DMS 273 treated with DMSO at 0.1 percent for 48 hours (cell line): ENCODE data around the gene MSI1.

ENCODE experiments used
- DNase-seq: peaks from one replicate; lab custom pipeline; 2025; lab: John Stamatoyannopoulos, UW

The MSI1 gene

DNA sequence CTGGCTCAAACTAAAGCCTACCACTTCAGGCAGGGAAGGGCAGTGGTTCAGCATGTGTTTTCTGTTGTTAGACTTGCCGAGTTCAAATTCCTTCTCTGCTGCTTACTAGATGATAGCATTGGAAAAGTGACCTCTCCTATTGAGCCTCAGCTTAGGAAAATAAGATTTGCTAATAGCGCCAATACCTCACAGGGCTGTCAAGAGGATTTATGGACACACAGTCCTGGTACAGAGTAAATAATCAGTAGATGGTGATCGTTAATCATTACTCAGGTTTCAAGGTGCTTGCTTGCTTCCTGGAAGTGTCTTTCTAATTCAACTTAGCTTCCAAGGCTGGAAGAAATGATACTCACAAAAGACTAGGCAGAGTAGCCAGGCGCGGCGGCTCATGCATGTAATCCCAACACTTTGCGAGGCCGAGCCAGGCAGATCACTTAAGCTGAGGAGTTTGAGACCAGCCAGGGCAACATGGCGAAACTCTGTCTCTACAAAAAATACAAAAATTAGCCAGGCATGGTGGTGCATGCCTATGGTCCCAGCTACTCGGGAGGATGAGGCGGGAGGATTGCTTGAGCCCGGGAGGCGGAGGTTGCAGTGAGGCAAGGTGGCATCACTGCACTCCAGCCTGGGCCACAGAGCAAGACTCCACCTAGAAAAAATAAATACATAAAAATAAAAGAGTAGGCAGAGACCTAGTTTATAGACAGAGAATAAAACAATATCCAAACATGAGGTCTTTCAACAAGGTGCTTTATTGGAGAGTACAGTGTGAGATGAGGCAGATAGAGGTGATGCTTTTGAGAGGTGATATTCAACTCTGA, 47.4 kb downstream of the MSI1 start:
- DNase-seq = no peak

DNA sequence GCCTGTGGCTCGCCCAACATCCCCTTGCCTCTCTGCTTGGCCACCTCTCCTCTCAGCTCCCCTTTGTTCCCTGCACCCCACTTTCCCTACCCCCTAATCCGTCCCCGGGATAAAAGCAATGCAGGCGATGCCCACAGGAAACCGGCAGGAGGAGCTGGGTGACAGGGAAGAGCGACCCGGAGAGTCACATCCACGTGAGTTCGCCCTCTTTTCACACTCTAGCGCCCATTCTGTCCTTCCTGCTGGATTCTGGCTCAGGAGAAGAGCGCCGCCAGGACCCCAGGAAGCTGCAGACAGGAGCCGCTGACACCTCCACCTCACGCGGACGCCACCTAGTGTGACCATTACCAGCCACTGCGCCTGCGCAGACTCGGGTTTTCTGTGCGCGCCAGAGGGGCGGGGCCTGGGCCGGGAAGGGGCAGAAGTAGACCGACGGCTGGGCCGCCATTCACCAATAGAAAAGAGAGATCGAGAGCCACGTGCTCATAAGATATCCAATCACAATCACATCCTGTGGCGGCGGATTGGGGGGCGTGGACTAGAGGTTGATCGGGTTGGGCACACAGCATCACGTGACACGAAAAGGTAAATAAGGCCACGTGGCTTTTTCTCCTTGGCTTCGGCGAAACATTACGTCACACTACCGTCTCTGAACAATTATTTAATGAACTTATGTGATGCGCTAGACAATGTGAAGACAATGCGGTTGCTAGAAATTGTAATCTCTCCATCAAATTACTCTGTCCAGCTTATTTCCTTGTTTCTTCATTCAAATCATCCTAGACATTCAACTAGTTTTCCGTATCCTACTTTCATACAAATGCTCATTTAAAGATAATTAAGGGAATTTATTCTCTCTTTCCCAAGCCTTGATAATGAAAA, 51.5 kb downstream of the MSI1 start:
- peak; percentile 97 for DNase-seq

DNA sequence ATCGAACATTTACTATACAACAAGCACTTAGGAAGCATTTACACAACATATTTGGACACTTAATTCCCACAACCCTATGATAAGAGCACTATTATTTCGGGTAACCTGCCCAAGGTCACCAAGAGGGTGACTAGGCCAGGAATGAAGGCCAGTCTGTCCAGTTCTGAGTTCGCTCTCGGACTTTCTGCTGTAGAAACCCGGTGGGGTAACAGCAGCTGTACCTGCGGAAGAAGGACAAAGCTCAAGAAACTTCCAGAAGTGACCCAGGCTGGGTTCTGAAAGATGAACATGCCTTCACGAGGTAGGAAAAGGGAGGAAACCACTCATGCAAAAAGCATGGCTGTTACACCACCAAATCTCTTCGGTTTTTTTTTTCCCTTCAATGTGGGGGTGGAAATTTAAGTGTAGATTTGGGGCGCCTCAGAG, 52.2 kb downstream of the MSI1 start:
- no peak for DNase-seq

- no peak for DNase-seq
Measured at GRCh38 chr12:120314220-120314619, 54.7 kb downstream of the MSI1 start.

GRCh38 chr12:120301962-120302815, 66.8 kb downstream of the MSI1 start, which contains the start of gene SIRT4:
TSS of gene SIRT4 (plus strand) at chr12:120302321. CDS start at chr12:120303562, 1,241 bp downstream.
- DNase-seq = peak; percentile 73

DNA sequence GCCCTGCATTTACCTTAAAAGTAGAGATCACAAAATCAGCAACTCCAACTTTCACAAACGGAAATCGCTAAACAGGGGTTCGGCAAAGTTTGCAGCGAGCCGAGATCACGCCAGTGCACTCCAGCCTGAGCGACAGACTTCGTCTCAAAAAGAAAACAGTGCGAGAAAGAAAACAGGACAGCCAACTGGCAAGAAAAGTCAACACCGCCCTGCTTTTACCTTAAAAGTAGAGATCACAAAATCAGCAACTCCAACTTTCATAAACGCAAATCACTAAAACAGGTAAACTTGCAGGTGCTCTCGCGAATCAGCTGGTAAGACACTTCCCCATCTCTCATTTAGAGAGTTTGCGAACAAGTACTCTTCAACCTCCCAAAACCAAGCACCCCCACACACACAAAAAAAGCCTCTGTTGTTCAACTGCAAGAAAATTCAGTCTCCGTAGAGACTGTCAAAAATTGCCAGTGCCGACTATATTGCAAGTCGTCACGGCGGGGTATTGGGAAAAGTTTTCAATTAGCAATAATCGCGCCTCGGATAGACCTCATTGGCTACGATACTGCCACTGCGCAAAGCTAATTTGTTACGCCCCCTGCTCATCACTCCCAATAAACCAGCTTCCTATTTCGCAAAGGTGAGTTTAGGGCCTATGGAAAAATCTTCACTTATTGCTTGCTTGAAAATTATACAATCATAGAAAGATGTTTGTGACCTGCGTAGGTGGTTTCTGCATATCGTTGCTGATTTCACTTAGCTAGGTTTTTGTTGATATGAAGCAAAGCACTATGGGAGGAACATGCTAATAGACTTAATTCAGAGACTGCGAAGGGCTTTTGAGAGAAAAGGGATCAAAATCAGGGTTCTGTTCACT, 76.1 kb downstream of the MSI1 start, which contains the start of gene RNU4-1:
RNU4-1 (minus strand) TSS at position 577 of the 871 bp plus-strand sequence.
- DNase-seq = peak; percentile 96

GRCh38 chr12:120292411-120292660, 76.6 kb downstream of the MSI1 start:
- DNase-seq = no peak
